Gastrocnemius medialis (tissue), 4 donors: ENCODE results near the gene GUK1.

Experiments
- POLR2A ChIP-seq, 2 donors: fragments of 450-650 bp; IDR thresholded peaks; one replicate each; pipeline ENCODE4 v1.6.1; 2017; ENCODE audit warnings: antibody characterized with exemption in 2 of 2, mild to moderate bottlenecking in 2 of 2, moderate library complexity in 2 of 2
- TF ChIP-seq, protein P1 (sequence below), 5 experiments: fragments of 450-650 bp in 3 of 5; fragments of 200-600 bp in 2 of 5; sonication (generic) in 2 of 5; IDR thresholded peaks in 4 of 5; conservative IDR thresholded peaks in 1 of 5; 1 replicate in 4 of 5; 2 replicates in 1 of 5; pipeline ENCODE4 v1.5.1; 2016 to 2019; ENCODE audit warnings: antibody characterized with exemption in 5 of 5, mild to moderate bottlenecking in 3 of 5, moderate library complexity in 3 of 5

- TF ChIP-seq, protein P1, sequence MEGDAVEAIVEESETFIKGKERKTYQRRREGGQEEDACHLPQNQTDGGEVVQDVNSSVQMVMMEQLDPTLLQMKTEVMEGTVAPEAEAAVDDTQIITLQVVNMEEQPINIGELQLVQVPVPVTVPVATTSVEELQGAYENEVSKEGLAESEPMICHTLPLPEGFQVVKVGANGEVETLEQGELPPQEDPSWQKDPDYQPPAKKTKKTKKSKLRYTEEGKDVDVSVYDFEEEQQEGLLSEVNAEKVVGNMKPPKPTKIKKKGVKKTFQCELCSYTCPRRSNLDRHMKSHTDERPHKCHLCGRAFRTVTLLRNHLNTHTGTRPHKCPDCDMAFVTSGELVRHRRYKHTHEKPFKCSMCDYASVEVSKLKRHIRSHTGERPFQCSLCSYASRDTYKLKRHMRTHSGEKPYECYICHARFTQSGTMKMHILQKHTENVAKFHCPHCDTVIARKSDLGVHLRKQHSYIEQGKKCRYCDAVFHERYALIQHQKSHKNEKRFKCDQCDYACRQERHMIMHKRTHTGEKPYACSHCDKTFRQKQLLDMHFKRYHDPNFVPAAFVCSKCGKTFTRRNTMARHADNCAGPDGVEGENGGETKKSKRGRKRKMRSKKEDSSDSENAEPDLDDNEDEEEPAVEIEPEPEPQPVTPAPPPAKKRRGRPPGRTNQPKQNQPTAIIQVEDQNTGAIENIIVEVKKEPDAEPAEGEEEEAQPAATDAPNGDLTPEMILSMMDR (IDR thresholded peaks at IDR 0.05 in 4 of 5, conservative IDR thresholded peaks at IDR 0.05 in 1 of 5): no peak
- TF ChIP-seq POLR2A (IDR thresholded peaks at IDR 0.05): no peak
These were observed 44.1 kb upstream of the GUK1 start for GRCh38 chr1:228095938-228096337.
